Activated B cell treated with CpG ODN at 0.5 μM for 24 hours (primary cell): ENCODE measurements around the gene BBOX1. TPM values are rescaled to one million over a fixed set of nuclear protein-coding genes. Genes with fewer than 3 reads are reported as not detected.

ENCODE experiments used
- ATAC-seq: fragments of 200-7000 bp; cut with Tn5 transposase; one replicate; pipeline ENCODE4 v1.10.0; 2021; ENCODE audit warnings: low read depth, mild to moderate bottlenecking, moderate library complexity
- CTCF ChIA-PET: fragments of 350-600 bp; sonication (Branson Sonifier 250); formaldehyde crosslinking; loops from one replicate; lab custom pipeline; 2021; ENCODE audit warnings: antibody characterized with exemption; lab: Charles Lee
- POLR2A ChIA-PET: fragments of 350-600 bp; sonication (Branson Sonifier 250); formaldehyde crosslinking; loops from one replicate; lab custom pipeline; 2021; ENCODE audit warnings: antibody characterized with exemption; lab: Charles Lee
- DNase-seq: peaks from one replicate; pipeline ENCODE4 v3.0.0; 2022
- H3K27ac Mint-ChIP-seq: one replicate; pipeline ENCODE4 v1.8.0; 2020; ENCODE audit warnings: mixed read lengths
- H3K27me3 Mint-ChIP-seq: one replicate; pipeline ENCODE4 v1.8.0; 2021; ENCODE audit warnings: mixed read lengths
- H3K36me3 Mint-ChIP-seq: one replicate; pipeline ENCODE4 v1.8.0; 2021; ENCODE audit warnings: low read depth, mixed read lengths
- H3K4me1 Mint-ChIP-seq: one replicate; pipeline ENCODE4 v1.8.0; 2021; ENCODE audit warnings: mixed read lengths
- H3K4me3 Mint-ChIP-seq: one replicate; pipeline ENCODE4 v1.8.0; 2020; ENCODE audit warnings: mild to moderate bottlenecking, mixed read lengths
- H3K9me3 Mint-ChIP-seq: one replicate; pipeline ENCODE4 v1.8.0; 2020; ENCODE audit warnings: mixed read lengths
- intact Hi-C: fragments of 100-400 bp; cut with micrococcal nuclease; formaldehyde crosslinking; loops from one replicate; pipeline ENCODE4 v1.15.1; 2024
- total RNA-seq: library from RNA; stranded (reverse); gene quantifications from 2 replicates; pipeline ENCODE4 v1.2.3, GENCODE V29; 2022
- TF ChIP-seq, protein P1 (sequence below): fragments of 200-600 bp; IDR thresholded peaks from one replicate; pipeline ENCODE4 v1.8.0; 2022; ENCODE audit warnings: antibody characterized with exemption, mild to moderate bottlenecking

BBOX1 gene
- total RNA-seq, 1 donor from 2014 or later = not detected

- Mint-ChIP-seq H3K27me3 (no peaks in the 10 kb centered on the region), H3K4me1 (no peaks in the 10 kb centered on the region), H3K36me3 (no peaks in the 10 kb centered on the region), H3K4me3 (no peak overlapping the region), H3K9me3 (peaks cover 3% of the 10 kb centered on the region), H3K27ac (no peak overlapping the region)
- POLR2A ChIA-PET = no interaction called here
- no peak for DNase-seq
- intact Hi-C loops = no loop called here
- CTCF ChIA-PET = no interaction called here
- ATAC-seq = no peak
- TF ChIP-seq, protein P1, sequence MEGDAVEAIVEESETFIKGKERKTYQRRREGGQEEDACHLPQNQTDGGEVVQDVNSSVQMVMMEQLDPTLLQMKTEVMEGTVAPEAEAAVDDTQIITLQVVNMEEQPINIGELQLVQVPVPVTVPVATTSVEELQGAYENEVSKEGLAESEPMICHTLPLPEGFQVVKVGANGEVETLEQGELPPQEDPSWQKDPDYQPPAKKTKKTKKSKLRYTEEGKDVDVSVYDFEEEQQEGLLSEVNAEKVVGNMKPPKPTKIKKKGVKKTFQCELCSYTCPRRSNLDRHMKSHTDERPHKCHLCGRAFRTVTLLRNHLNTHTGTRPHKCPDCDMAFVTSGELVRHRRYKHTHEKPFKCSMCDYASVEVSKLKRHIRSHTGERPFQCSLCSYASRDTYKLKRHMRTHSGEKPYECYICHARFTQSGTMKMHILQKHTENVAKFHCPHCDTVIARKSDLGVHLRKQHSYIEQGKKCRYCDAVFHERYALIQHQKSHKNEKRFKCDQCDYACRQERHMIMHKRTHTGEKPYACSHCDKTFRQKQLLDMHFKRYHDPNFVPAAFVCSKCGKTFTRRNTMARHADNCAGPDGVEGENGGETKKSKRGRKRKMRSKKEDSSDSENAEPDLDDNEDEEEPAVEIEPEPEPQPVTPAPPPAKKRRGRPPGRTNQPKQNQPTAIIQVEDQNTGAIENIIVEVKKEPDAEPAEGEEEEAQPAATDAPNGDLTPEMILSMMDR = no peak
Measured at GRCh38 chr11:27075192-27075591, 34.6 kb downstream of the BBOX1 start.

DNA sequence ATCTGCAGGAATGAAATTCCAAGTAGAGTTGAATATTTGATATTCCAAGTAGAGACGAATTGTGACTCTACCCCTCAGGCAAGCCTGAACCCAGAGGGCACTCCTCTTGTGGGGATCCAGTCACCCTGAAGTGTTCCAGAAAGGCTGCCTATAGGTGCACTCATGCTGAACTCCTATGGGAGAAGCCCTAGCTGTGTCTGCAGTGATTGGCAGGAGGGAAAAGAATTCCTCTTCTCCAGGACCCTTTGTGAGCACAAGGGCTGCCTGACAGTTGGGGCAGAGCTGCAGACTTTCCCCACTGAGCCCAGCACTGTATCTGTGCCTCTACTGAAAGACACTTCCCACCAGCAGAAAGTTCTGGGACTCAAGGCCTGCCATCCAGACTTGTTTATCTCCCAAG, 35.0 kb downstream of the BBOX1 start:
- Mint-ChIP-seq H3K4me3 (no peak overlapping the region), H3K4me1 (no peaks in the 10 kb centered on the region), H3K27me3 (no peaks in the 10 kb centered on the region), H3K9me3 (peaks cover 3% of the 10 kb centered on the region), H3K36me3 (no peaks in the 10 kb centered on the region), H3K27ac (no peak overlapping the region)
- DNase-seq = no peak
- ChIA-PET POLR2A (no interaction called here), CTCF (no interaction called here)
- TF ChIP-seq, protein P1 = no peak
- ATAC-seq = no peak
- intact Hi-C loops = no loop called here

DNA sequence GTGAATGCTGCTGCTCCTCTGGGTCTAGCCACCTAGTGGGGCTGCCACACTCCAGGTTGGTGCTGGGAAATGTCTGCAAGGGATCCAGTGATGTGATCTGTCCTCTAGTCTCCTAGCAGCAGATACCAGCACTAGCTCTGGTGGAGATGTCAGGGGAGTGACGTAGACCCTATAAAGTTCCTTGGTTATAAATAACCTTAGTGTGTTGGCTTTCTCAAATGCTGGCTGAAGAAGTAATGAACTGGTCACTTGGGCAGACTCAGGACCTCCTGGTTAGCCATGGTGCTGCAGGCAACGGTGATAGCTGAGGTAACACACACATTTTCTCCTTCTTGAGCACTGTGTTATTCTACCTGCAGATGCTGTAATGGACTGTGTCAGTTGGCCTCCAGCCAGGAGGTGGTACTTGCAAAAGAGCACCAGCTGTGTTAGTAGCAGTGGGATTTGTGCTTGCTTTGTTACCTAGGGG, 35.5 kb downstream of the BBOX1 start:
- ChIA-PET CTCF (no interaction called here), POLR2A (no interaction called here)
- intact Hi-C loops = no loop called here
- H3K4me1 Mint-ChIP-seq = no peaks in the 10 kb centered on the region
- no peak overlapping the region for H3K4me3 Mint-ChIP-seq
- H3K27me3 Mint-ChIP-seq = no peaks in the 10 kb centered on the region
- ATAC-seq (no peak), DNase-seq (no peak)
- no peak overlapping the region for H3K27ac Mint-ChIP-seq
- TF ChIP-seq, protein P1 = no peak
- no peaks in the 10 kb centered on the region for H3K36me3 Mint-ChIP-seq
- peaks cover 3% of the 10 kb centered on the region for H3K9me3 Mint-ChIP-seq

DNA sequence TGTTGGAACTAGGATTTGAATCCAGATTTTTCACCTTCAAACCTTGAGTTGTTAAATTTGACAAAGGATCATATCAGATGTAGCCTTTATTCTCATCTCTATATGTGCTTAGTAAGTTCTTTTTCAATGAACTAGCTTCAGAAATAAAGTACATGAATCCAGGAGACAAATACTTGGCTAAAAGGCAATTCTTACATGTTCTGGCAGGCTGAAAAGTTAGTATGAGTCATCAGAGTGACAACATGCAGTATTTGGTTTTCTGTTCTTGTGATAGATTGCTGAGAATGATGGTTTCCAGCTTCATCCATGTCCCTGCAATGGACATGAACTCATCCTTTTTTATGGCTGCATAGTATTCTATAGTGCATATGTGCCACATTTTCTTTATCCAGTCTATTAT, 40.4 kb downstream of the BBOX1 start:
- H3K4me1 Mint-ChIP-seq = no peaks in the 10 kb centered on the region
- DNase-seq (no peak), ATAC-seq (no peak)
- POLR2A ChIA-PET = no interaction called here
- no peaks in the 10 kb centered on the region for H3K27me3 Mint-ChIP-seq
- H3K4me3 Mint-ChIP-seq = no peak overlapping the region
- CTCF ChIA-PET = no interaction called here
- H3K9me3 Mint-ChIP-seq = peaks cover 3% of the 10 kb centered on the region
- no peaks in the 10 kb centered on the region for H3K36me3 Mint-ChIP-seq
- TF ChIP-seq, protein P1 = no peak
- no peak overlapping the region for H3K27ac Mint-ChIP-seq
- intact Hi-C loops = no loop called here

GRCh38 chr11:27083241-27083640, 42.6 kb downstream of the BBOX1 start:
- TF ChIP-seq, protein P1 = no peak
- no peak for ATAC-seq
- POLR2A ChIA-PET = no interaction called here
- CTCF ChIA-PET = no interaction called here
- peaks cover 3% of the 10 kb centered on the region for H3K9me3 Mint-ChIP-seq
- no peaks in the 10 kb centered on the region for H3K27me3 Mint-ChIP-seq
- H3K27ac Mint-ChIP-seq = no peak overlapping the region
- intact Hi-C loops = no loop called here
- no peaks in the 10 kb centered on the region for H3K4me1 Mint-ChIP-seq
- DNase-seq = no peak
- H3K36me3 Mint-ChIP-seq = no peaks in the 10 kb centered on the region
- H3K4me3 Mint-ChIP-seq = no peak overlapping the region
